Choroid plexus epithelial cell (primary cell): Measurements from ENCODE around the gene FRK.

Experiments used
- DNase-seq: peaks from one replicate; pipeline ENCODE4 v3.0.0-alpha.2; 2010; ENCODE audit warnings: low read depth
- H3K4me3 ChIP-seq: 2 replicates; pipeline ENCODE4 v1.5.1; 2011; ENCODE audit warnings: low read depth, mild to moderate bottlenecking, control low read depth, low read length, moderate library complexity
- TF ChIP-seq, protein P1 (sequence below): conservative IDR thresholded peaks from 2 replicates; pipeline ENCODE4 v1.5.1; 2011; ENCODE audit warnings: low read depth, mild to moderate bottlenecking, control low read depth, inconsistent platforms, low read length, moderate library complexity

Gene FRK

GRCh38 chr6:116088946-116089345 is 28.3 kb upstream of the FRK start:
- H3K4me3 ChIP-seq: no peak overlapping the region
- TF ChIP-seq, protein P1, sequence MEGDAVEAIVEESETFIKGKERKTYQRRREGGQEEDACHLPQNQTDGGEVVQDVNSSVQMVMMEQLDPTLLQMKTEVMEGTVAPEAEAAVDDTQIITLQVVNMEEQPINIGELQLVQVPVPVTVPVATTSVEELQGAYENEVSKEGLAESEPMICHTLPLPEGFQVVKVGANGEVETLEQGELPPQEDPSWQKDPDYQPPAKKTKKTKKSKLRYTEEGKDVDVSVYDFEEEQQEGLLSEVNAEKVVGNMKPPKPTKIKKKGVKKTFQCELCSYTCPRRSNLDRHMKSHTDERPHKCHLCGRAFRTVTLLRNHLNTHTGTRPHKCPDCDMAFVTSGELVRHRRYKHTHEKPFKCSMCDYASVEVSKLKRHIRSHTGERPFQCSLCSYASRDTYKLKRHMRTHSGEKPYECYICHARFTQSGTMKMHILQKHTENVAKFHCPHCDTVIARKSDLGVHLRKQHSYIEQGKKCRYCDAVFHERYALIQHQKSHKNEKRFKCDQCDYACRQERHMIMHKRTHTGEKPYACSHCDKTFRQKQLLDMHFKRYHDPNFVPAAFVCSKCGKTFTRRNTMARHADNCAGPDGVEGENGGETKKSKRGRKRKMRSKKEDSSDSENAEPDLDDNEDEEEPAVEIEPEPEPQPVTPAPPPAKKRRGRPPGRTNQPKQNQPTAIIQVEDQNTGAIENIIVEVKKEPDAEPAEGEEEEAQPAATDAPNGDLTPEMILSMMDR: no peak
- peak; percentile 29 for DNase-seq

- DNase-seq: peak; percentile 53
- H3K4me3 ChIP-seq: no peak overlapping the region
- TF ChIP-seq, protein P1: peak; percentile 5
Observed at GRCh38 chr6:116087437-116088027, 26.8 kb upstream of the FRK start.

DNA sequence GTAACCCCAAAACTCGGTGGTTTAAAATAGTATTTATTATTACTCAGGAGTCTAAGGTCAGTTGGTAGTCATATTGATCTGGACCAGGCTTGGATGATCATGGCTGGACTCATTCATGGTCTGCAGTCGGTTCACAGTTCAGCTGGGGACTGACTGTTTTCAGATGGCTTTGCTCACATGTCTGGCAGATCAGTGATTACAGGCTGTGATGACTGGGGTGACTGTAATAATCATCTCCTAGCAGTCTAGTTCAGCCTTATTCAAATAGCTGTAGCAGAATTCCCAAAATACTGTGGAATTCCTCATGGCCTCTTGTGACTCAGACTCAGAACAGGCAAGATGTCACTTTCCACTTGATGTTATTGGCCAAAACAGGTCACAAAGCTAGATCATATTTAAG is 23.6 kb upstream of the FRK start:
- TF ChIP-seq, protein P1: no peak
- DNase-seq: no peak

DNA sequence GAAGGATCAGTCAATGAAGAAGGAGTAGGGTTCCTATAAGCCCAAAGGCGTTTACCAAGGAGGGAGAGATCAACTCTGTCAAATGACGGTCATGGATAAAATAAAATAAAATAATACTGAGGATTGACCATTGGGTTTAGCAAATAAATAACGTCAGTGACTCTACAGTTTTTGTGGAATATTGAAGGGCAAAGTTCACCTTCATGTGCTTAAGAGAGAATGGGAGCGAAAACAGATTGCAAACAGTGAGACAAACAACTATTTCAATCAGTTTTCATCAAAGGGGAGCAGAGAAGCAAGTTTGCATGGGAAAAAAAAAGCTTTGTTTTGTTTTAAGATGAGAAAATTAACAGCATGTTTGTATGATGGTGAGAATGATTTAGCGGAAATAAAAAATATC is 22.4 kb upstream of the FRK start:
- H3K4me3 ChIP-seq: no peak overlapping the region
- TF ChIP-seq, protein P1: no peak
- DNase-seq: no peak

More for the DNA sequence above, 23.6 kb upstream of the FRK start:
- H3K4me3 ChIP-seq: no peak overlapping the region

DNA sequence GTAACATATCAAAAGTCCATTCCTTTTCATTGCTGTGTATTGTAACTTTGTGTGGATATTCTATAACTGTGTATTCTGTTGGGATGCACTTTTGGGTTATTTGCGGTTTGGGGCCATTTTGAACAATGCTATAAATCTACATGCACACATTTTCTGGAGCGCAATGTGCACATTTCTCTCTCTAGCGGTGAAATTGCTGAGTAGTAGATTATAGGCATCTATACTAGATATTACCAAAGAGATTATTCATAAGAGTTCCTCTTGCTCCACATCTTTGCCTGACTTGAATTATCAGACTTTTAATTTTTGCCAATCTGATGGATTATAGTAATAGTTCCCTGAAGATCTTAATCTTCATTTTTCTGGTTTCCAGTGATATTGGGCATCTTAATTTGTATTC is 18.3 kb upstream of the FRK start:
- no peak overlapping the region for H3K4me3 ChIP-seq
- TF ChIP-seq, protein P1: no peak
- no peak for DNase-seq

GRCh38 chr6:116078522-116078921 is 17.8 kb upstream of the FRK start:
- H3K4me3 ChIP-seq: no peak overlapping the region
- DNase-seq: no peak
- TF ChIP-seq, protein P1: peak; percentile 19

- TF ChIP-seq, protein P1: no peak
Observed at GRCh38 chr6:116074732-116075390, 14.2 kb upstream of the FRK start.

More at GRCh38 chr6:116074732-116075390, 14.2 kb upstream of the FRK start:
- no peak for DNase-seq
- H3K4me3 ChIP-seq: no peak overlapping the region
